HG03558 (cell line): ENCODE results near the gene TMEM158.

ENCODE experiments used
- ATAC-seq: cut with Tn5 transposase; IDR thresholded peaks from one replicate; pipeline ENCODE4 v1.9.1; 2021; ENCODE audit warnings: moderate number of reproducible peaks; ENCODE audit not compliant: unreplicated experiment; ENCODE audit errors: extremely low read depth

TMEM158 gene

DNA sequence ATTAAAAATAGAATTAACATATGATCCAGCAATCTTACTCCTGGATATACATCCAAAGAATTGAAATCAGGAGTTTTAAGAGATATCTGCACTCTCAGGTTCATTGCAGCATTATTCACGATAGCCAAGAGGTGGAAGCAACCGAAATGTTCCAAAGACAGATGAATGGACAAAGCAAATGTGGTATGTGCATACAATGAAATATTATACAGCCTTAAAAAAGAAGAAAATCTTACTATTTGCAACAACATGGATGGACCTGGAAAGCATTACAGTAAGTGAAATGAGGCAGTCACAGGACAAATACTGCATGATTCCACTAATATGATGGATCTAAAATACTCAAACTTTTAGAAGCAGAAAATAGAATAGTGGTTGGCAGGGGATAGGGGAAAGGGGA, 9.3 kb upstream of the TMEM158 start:
- ATAC-seq = no peak

GRCh38 chr3:45234250-45234649, 8.2 kb upstream of the TMEM158 start:
- ATAC-seq = no peak

DNA sequence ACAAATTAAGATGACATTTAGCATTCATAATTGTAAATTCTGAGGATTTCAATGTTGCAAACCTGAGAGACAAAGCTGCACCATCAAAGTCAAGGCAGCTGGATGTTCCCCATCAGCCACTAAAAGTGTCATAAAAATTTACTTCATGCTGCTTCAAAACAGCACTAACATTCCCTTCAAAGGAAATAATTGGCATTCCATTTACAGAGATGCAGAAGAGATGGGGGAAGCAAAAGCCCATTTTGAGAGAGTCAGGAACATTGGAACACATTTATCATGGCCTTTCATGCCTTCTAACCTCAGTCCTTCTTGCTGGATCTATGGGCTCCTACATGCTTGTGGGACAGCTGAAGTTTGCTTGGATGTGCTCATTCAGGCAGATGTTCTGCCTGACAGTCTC, 6.4 kb upstream of the TMEM158 start:
- no peak for ATAC-seq

DNA sequence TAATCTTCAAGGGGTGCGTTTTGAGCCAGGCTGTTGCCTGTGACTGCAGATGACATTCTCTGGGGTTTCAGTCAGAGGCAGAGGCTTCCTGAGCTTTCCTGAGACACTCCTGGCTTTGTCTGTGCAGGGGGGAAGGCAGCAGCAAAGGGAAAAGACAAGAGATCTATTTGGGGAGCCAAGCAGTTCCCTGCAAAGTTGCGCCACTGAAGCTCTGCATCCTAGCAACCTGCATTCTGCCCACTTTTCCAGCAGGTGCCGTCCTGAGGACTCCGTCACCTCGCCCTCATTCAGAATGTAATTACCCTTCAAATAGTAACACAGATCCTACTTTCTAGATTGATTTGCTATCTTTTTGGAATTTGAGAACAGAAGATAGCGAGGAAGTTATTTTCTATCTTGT, 1.9 kb upstream of the TMEM158 start:
- no peak for ATAC-seq

- no peak for ATAC-seq
Measured at GRCh38 chr3:45227071-45227820, 1.2 kb upstream of the TMEM158 start.

- ATAC-seq = no peak
Measured at GRCh38 chr3:45225465-45226205, 452 bp downstream of the TMEM158 start.

- ATAC-seq = no peak
Measured at GRCh38 chr3:45224824-45225464, 1.1 kb downstream of the TMEM158 start.

GRCh38 chr3:45223889-45224727, 2.0 kb downstream of the TMEM158 start:
- no peak for ATAC-seq

DNA sequence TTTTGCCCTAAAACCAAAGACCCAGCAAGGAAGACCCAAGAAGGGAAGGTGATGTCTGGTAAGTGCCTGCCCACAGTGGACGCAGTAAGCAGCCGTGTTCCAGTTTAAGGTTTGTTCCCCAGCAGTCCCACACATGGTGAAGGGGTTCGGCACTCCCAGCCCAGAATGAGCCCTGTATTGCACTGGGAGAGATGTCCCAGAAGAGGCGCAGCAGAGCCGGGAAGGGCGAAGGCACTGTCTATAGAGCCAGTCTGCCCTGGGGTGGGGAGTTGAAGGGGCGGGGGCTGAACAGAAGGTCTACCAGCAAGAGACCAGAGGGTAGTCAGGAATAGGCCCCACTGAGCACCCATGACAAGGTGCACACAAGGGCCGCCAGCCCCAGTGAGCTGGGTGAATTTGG, 6.4 kb downstream of the TMEM158 start:
- no peak for ATAC-seq

- ATAC-seq = no peak
Measured at GRCh38 chr3:45218578-45219390, 7.3 kb downstream of the TMEM158 start.

- ATAC-seq = no peak
Measured at GRCh38 chr3:45216021-45216609, 10.0 kb downstream of the TMEM158 start.

- ATAC-seq = no peak
Measured at GRCh38 chr3:45215466-45215865, 10.6 kb downstream of the TMEM158 start.

DNA sequence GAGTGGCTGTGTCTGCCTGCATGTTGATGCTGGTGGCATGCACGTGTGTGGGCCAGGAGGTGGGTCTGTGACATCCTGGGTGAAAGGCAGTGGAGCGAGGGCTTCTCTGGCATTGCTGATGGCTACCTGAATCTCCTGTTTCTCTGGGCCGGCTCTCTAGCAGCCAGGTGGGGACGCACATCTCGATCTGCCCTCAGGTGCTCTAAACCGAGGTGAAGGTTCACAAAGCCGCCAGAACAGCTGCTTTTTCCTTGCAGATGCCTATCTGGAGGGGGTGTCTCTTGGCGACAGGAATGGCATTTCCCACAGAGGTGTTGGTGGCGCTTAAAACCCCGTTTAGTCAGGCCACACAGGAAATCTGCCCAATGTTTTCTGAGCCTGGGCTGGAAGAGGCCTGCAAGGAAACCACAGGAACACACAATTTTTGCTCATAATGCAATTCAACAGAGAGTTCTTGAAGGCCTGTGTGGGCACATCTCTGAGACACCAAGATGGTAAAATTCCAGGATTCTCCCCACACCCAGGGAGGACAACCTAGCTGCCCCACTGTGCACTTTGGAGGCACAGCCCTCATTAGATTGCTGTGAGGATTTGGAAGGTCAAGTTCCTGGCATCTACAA, 11.9 kb downstream of the TMEM158 start:
- no peak for ATAC-seq

DNA sequence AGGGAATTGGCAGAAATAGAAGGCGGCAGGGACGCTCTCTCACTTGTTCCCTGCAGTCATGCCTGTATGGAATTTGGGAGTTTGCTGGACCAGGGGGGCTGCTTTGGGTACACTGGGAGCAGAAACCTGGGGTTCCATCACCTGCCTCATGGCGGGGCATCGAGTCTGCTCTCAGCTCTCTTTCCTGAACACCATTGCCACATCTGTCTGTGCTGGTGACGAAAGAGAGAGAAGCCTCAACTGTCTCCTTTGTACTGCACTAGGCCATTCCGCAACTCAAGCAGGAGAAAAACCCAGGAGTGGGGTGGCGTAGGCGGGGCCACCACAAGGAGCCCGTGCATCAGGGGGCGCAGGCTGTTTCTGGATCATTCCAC, 14.0 kb downstream of the TMEM158 start:
- no peak for ATAC-seq

- ATAC-seq = no peak
Measured at GRCh38 chr3:45211466-45212094, 14.5 kb downstream of the TMEM158 start.

- no peak for ATAC-seq
Measured at GRCh38 chr3:45210308-45211041, 15.6 kb downstream of the TMEM158 start.

- ATAC-seq = no peak
Measured at GRCh38 chr3:45209526-45209925, 16.6 kb downstream of the TMEM158 start.

DNA sequence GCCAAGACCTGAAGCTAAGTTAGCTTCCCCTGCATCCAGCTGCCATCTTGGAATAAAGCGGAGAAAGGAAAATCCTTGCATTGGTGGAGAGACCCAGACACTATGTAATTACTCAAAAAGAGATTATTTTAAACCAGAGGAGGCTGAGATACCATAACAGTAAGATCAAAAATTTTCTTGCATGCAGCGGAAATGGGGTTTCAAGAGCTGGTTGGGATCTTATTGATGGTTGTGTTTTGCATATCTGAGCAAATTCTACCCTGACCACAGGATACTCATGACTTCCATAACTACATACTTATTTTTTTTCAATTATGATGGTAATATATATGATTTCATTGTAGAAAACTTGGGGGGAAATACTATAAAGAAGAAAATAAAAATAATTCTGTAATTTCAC, 17.5 kb downstream of the TMEM158 start:
- ATAC-seq = no peak
